GM18861 (cell line): ENCODE measurements around the gene PRKG1.
"Not testable (repeated sequence)": the region's sequence is repeated elsewhere in the genome, so short reads cannot be mapped to it uniquely, and the experiment has no call there.

Source experiments
- ATAC-seq: cut with Tn5 transposase; IDR thresholded peaks from one replicate; pipeline ENCODE4 v1.9.1; 2021; ENCODE audit not compliant: unreplicated experiment

Gene PRKG1

DNA sequence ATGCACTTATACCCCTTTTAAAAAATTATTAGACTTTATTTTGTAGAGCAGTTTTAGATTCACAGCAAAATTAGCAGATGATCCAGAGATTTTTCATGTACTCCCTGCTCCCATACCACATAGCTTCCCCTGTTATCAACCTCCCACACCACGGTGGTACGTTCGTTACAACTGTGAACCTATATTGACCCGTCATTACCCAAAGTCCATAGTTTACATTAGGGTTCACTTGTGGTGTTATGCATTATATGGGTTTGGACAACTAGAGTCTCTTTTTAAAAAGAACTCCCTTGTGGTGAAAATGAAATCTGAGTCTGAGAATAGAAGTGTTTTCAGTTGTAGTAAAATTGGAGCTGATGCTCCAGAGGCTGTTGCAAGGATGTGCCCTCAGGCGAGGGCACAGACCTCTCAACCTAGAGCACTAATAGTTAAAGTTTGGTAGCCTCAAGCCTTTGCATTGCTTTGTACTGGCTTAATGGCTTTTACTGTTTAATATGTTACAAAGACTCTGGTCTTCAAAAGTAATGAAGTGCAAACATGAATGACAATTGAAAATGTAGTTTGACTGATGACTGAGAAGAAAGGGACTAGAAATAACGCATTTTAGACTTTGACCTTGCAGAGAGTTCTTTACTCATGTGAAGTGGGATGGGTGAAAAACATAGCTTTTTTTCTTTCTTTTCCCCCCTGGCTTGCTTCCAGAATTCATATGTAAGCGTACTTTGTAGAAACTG is 655.7 kb downstream of the PRKG1 start:
- ATAC-seq = no peak

DNA sequence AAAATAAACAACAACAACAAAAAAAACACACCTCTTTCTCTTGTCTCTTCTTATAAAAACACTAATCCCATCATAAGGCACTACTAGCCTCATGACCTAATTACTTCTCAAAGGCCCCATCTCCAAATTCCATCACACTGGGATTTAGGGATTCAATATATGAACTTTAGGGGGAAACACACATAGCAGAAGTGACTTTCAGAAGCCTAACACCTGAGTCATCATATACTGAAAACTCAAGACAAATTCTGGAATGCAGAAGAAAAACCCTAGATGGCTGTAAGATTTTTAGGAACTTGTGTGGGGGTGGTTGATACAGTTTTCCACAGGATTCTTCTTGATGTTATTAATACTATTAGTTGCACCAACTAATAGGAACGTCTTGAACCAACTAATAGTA is 658.8 kb downstream of the PRKG1 start:
- no peak for ATAC-seq

DNA sequence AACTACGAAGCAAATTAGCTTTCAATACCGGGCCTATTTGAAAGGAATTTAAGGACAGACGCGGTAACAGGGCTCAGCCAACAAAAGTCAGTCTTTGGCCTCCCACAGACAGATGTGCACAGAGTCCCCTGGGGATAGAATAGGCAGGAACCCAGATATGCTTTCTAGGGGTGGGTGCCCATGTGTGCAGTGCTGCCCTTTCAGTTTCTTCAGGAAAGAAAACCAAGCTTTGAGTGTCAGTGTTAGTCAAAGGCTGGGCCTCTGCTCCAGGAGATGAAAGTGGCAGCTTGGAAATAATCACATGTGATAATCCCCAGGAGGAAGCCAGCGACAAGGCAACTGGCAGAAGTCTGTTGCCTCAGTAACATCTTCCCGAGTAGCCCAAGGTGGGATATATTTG is 668.9 kb downstream of the PRKG1 start:
- ATAC-seq = peak; percentile 96

DNA sequence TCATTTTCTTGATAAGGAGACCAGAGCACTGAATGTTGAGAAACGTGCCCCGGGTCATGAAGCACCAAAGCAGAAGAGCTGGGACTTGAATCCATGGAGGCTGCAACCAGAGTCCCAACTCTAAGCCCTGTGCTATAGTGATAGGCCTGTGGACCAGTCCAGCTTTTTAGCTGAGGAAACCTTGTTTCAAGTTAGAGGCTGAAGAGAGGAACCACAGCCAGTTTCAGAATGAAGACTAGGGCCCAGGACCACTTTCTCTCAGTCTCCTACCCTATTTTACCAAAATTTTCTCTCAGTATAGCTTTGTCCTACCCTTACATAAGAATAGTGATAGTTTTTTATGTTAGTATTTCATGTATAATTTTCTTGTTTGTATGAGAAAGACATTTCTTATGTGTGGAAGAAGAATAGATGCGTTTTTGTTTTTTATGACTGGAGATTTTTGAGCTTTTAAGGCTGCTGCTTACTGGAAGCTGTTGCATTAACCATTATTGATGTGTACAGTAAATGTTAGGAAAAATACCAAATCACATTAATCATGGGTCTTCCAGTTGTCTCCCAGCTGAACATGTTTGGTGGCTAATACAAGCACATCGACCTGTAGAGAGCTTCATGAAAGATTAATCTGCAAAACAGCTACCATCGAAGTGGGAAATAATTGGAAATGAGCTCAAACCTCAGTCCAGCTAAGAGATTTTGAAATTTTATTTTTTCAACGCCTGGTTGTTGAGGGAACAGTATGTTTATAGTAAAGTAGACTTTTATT is 670.1 kb downstream of the PRKG1 start:
- ATAC-seq = no peak

DNA sequence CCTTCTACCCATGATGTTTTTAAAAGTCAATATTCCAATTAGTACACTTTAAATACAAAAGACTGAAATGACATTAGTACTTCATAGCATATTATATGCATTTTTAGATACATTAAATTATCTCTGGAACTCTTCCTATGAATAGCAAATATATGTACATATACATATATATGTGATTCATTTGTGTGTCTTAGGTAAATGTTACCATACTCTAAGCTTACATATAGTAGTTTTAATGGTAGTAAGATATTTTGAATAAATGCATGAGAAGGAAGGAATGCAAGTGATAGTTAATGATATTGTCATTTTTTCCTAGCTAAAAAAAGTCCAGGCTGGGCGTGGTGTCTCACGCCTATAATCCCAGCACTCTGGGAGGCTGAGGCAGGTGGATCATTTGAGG is 671.1 kb downstream of the PRKG1 start:
- no peak for ATAC-seq

DNA sequence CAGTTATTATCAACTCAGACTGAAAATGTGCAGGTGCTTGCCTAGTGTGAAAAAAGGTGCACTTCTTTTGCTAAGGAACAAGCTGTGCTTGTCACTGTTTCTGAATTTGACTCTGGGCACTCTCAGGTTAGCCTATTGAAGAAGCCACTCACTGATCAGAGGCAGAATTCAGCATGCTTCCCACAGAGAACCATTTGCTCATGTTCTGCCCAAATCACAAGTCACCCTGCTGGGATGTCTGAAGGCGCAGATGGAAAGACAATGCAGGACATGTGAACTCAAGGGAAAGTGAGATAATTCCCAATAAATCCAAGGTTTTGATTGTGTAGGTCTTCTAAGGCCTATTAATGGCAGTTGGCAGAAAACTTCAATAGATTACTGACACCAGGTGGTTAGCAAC is 672.9 kb downstream of the PRKG1 start:
- no peak for ATAC-seq

DNA sequence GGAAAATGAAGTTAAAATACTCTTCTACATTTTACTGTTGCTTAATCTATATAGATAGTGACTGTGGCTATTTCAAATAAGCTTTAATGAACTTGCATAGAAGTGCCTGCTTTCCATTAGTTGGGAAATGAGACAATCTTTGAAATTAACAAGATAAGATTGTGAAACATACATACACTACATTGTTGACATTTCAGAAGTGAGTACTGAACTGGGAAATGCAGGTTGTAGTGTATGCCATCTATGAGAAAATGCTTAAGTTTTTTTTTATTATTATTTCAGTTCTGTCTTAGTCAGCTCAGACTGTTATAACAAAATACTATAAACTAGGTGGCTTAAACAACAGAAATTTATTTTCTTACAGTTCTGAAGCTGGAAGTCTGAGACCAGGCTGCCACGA is 674.7 kb downstream of the PRKG1 start:
- ATAC-seq = no peak

DNA sequence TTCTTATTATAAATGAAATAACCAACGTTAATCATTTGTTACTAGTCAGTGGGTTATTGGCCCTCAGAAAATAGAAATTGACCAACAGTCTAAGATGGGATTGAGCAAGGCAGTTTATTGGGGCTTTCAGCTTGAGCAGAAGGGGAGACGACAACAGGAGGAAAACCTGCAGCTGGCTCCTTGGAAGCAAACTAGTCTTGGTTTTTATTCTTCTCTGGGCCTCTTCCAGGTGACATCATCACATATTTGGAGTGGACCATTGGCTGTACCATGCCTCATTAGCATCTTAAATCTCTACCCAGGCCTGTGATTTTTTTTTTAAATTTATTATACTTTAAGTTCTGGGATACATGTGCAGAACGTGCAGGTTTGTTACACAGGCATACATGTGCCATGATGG is 684.1 kb downstream of the PRKG1 start:
- no peak for ATAC-seq

DNA sequence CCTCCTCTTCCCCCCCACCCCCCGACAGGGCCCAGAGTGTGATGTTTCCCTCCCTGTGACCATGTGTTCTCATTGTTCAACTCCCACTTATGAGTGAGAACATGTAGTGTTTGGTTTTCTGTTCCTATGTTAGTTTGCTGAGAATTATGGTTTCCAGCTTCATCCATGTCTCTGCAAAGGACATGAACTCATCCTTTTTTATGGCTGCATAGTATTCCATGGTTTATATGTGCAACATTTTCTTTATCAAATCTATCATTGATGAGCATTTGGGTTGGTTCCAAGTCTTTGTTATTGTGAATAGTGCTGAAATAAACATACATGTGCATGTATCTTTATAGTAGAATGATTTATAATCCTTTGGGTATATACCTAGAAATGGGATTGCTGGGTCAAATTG is 684.6 kb downstream of the PRKG1 start:
- ATAC-seq = not testable (repeated sequence)

DNA sequence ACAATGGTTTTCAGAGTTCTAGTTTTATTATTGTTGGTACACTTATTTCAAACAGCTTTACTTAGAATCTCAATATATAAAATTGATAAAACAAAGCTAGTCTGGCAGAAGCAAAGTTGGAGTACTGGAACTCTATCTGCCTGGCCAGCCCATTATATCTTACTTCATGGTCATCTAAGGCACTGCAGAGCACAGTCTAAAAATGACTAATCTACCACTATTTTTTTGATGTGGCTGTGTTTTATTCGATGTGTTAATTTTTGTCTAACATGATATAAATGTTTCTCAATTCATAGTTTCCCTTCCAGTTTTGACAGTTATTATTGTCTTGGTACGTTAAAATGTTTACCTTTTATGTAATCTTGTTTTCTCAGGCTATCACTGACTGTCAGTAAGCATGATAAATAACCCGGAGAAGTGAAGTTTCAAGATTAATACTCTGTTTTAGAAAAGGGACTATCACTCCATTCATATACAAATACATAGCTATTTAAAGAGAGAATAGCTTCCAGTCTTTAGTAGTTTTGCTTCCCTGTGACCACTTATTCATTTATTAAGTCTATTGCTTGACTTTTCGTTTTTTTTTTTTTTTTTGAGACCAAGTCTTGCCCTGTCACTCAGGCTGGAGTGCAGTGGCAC is 685.7 kb downstream of the PRKG1 start:
- peak; percentile 50 for ATAC-seq

DNA sequence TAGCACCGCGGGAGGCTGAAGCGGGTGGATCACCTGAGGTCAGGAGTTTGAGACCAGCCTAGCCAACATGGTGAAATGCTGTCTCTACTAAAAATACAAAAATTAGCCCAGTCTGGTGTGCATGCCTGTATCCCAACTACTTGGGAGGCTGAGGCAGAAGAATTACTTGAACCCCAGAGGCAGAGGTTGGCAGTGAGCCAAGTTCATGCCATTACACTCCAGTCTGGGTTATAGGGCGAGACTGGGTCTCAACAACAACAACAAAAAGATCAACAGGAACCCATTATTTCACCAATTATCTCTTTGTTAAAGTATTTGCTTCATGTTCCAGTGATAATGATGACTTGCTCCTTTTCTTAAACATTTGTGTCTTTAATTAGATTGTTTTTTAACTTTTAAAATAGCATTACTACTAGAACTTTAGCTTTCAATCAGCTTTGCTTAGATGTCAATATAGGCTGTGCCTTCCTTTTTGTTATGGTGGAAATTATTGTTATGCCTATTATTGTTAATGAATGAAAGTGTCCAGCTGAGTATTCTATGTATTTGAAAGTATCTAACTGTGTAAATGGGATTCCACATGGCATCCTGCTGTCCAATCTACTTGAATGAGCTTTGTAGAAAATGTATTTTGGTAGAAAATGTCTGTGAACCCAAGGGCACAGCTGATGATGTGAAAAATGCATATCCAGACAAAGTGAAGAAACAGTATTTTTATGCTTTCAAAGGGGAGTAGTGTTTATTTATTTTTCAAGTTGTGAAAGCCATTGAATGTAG is 686.8 kb downstream of the PRKG1 start:
- ATAC-seq = no peak

DNA sequence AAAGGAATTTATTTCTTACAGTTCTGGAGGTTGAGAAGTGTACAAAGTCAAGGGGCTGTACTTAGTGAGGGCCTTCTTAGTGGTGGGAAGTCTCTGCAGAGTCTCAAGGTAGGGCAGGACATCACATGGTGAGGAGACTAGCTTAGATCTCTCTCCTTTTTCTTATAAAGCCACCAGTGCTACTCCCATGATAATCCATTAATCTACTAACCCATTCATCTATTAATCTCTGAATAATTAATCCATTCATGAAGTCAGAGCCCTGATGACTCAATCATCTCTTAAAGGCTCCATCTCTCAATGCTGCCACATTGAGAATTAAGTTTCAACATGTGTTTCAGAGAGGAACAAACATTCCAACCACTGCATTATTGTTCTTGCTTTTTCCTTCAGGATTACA is 689.5 kb downstream of the PRKG1 start:
- ATAC-seq = no peak

DNA sequence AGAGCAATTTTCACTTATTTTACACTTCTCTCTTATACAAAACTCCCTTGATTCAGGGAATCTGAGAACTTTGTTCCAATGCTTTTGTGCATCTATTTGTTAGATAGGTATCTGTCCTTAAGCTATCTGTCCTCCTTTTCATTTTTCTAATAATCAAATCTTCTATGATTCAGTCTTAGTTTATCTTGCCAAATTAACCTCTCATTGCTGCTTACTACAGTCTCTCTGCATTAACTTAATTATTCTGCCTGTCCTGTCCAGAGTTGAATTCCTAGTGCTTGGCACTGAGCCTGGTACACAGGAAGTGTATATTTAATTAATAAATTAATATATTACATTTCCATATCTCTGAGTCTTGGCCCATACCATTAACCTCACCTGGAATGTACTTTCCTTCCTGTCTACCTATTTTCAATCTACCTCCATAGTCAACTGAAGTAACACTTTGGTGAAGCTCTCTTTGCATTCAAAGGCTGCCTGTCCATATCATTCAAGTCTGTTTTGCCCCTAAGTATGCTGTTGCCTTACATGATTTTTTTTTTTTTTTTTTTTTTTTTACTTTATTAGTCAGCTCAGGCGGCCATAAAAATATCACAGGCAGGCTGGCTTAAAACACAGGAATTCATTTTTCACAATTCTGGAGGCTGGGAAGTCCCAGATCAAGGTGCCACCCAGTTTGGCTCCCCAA is 691.1 kb downstream of the PRKG1 start:
- ATAC-seq = no peak

DNA sequence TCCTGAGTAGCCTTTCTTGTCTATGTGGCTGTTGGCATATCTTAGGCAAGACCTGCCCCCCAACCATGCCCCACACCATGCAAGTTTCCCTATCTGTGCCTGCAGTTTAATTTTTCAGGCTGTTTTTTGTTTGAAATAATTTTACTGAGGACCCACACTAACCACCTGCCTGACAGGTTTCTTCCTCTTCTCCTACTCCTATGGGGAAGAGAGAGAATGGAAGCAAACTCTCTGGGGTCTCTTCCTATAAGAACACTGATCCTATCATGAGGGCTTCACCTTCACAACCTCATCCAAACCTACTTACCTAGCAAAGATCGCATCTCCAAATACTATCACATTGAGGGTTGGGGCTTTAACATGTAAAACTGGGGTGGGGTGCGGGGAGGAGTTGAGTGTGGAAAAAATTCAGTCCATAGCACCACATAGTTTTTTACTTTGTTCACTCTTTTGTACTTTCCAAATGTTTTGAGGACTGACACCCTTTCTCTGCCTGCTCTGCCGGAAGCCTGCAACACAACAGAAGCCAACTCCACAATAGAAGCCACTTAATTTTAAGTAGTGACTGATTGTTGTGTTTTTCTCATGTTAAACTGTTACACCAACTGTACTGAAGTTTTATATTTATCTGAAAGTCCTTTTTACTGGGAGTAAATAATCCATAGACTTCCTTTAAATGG is 692.3 kb downstream of the PRKG1 start:
- no peak for ATAC-seq

DNA sequence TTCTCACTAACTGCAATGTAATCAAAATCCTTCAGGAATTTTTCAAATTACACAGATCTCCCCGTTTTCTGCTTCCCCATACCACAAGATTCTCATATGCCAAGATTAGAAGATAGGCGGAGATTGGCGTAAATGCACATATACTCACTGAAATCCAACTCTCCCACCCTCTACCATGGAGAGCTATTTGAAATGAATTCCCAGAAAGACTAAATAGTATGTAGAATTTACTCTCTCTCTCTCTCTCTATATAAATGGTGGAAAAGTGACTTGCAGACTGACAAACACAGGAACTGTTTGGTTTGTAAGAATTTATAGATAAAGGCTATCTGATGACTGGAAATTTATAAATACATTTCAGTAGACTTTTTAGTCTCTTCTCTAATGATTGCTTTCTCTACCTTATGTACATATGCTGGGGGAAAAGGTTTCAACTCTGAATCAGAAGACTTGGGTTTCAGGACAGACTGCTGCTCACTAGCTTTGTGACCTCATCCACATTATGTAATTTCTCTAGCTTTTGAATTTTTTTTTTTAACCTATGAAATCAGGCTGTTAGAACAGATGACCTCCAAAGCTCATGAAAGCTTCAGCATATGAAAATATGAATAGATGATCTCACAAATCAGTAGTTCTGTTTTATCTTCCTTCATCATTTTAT is 692.9 kb downstream of the PRKG1 start:
- no peak for ATAC-seq

DNA sequence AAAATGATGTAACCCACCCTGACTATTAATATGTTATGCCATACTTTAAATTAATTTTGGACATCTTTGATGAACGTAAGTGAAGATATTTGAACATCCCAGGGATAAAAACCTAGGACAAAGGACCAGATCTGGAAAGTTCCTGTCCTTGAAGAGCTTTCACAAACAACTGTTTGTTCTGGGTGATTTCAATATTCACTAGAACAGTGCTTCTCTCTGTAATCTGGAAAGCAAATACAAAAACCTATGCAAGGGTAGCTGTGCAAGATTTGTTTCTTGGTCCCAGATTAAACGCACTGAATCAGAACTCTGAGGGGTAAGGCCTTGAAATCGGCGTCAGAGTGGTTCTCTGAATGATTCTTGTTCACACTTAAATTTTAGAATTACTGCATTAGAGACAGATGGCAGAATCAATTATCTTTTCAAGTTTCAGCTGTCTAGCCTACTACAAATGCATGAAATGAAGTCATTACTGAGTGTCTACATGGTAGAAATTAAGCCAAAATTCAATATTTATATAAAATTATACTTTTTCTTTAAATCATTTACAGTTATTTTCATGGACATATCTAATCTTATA is 694.7 kb downstream of the PRKG1 start:
- ATAC-seq = no peak

DNA sequence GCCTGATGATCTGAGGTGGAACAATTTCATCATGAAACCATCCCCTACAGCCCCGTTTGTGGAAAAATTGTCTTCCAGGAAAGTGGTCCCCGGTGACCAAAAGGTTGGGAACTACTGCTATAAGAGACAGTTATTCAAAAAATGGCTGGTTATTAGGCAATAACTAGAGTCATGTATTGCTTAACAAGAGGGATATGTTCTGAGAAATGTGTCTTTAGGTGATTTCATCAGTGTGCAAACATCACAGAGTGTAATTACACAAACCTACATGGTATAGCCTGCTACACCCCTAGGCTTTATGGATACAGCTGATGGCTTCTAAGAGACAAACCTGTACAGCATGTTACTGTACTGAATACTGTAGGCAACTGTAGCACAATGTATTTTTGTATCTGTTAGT is 696.4 kb downstream of the PRKG1 start:
- no peak for ATAC-seq

DNA sequence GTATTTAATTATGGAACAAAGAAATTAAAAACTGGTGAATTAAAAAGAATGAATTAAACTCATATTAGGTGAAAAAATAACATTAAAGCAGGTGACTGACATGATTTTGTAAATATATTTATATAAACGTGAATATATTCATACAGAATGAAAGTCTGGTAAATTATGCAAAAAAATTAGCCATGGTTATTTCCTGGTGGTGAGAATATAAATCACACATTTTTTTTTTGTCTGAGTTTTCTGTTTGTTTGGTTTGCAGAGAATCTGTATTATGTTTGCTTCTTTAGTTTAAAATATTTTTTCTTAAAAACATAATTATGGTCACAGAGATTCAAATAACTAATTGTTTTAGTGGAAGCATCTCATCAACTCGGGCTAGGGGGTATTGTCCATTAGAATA is 698.1 kb downstream of the PRKG1 start:
- ATAC-seq = no peak

DNA sequence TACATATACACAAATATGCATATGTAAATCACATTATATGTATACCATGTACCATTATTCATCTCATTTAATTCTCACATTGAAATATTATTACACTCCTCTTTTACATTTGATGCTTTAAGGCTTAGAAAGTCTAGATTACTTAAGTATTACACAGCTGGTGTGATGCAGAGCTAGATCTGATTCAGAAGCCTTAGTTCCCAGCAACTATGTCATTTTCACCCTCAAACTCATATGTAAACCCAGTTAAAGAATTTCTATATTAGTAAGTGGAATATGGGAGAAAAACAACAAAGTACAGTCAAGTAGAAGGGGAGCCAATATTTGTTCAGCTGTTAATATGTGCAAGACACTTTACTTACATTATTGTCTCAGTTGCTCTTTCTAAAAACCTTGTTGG is 699.4 kb downstream of the PRKG1 start:
- no peak for ATAC-seq
